ENCODE data around the gene DNAH11. TPM values are rescaled to one million over a fixed set of nuclear protein-coding genes. Genes with fewer than 3 reads are reported as not detected.
"Not testable (repeated sequence)": the region's sequence is repeated elsewhere in the genome, so short reads cannot be mapped to it uniquely, and the experiment has no call there.

The DNAH11 gene
- total RNA-seq, 1 experiment from 2014 or later, result 0.39 TPM

DNA sequence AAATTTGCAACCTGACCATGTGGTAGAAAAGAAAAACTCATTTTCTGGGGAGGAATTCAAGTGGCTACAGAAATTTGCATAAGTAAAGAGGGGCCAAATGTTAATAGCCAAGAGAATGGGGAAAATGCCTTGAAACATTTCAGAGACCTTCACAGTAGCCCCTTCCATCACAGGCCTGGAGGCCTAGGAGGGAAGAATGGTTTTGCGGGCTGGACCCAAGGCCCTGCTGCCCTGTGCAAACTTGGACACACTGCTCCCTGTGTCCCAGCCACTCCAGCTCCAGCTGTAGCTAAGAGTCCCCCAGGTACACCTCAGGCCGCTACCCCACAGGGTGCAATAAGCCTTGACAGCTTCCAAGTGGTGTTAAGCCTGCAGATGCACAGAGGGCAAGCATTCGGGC is 16.4 kb upstream of the DNAH11 start:
- no peak overlapping the region for H3K27ac ChIP-seq (ENCODE audit: low read depth, low read length)
- CTCF ChIA-PET, result no interaction called here

DNA sequence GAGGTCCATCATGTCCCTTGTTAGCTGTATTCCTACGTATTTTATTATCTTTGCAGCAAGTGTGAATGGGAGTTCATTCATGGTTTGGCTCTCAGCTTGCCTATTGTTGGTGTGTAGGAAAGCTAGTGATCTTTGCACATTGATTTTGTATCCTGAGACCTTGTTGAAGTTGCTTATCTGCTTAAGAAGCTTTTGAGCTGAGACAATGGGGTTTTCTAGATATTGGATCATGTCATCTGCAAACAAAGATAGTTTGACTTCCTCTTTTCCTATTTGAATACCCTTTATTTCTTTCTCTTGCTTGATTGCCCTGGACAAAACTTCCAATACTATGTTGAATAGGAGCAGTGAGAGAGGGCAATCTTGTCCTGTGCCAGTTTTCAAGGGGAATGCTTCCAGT is 10.4 kb upstream of the DNAH11 start:
- H3K9me2 ChIP-seq (ENCODE audit: insufficient read depth); H3K79me2 ChIP-seq (ENCODE audit: insufficient read depth, low read length); H3K4me2 ChIP-seq (ENCODE audit: low read length); BruUV-seq (replicated peaks); POLR2A ChIA-PET; H4K20me1 ChIP-seq (ENCODE audit: insufficient read depth); H3K27me3 ChIP-seq (ENCODE audit: insufficient read depth, low read length); H3K9ac ChIP-seq (ENCODE audit: low read length); H2AFZ ChIP-seq (ENCODE audit: low read depth, low read length, poor library complexity, severe bottlenecking); H3K27ac ChIP-seq (ENCODE audit: low read depth, low read length); H3K9me3 ChIP-seq (ENCODE audit: control insufficient read depth in 1 of 2, insufficient read depth in 1 of 2, low read depth in 1 of 2, low read length in 2 of 2); H3K4me1 ChIP-seq (ENCODE audit: control insufficient read depth in 1 of 2, insufficient read depth in 2 of 2, low read length in 2 of 2); ATAC-seq; H3K36me3 ChIP-seq (ENCODE audit: control insufficient read depth in 1 of 2, insufficient read depth in 2 of 2, low read length in 2 of 2); H3K4me3 ChIP-seq (replicated peaks in 1 of 2; ENCODE audit: low read depth in 1 of 2, low read length in 2 of 2); DNase-seq (ENCODE audit: low read depth, low spot score); intact Hi-C loops (cut with micrococcal nuclease); RAD21 ChIA-PET (ENCODE audit: low non-redundant PET in 1 of 2, low total read pairs in 2 of 2, uncharacterized antibody in 2 of 2, unreplicated experiment in 2 of 2); CTCF ChIA-PET: not testable (repeated sequence)

More for the DNA sequence above, 16.4 kb upstream of the DNAH11 start:
- H3K36me3 ChIP-seq (ENCODE audit: control insufficient read depth in 1 of 2, insufficient read depth in 2 of 2, low read length in 2 of 2), result no peaks in the 10 kb centered on the region
- BruUV-seq (replicated peaks), result no TSS peak
- H3K4me1 ChIP-seq (ENCODE audit: control insufficient read depth in 1 of 2, insufficient read depth in 2 of 2, low read length in 2 of 2), result no peaks in the 10 kb centered on the region
- H3K79me2 ChIP-seq (ENCODE audit: insufficient read depth, low read length), result no peaks in the 10 kb centered on the region
- H2AFZ ChIP-seq (ENCODE audit: low read depth, low read length, poor library complexity, severe bottlenecking), result no peak overlapping the region
- TF ChIP-seq, protein P1, sequence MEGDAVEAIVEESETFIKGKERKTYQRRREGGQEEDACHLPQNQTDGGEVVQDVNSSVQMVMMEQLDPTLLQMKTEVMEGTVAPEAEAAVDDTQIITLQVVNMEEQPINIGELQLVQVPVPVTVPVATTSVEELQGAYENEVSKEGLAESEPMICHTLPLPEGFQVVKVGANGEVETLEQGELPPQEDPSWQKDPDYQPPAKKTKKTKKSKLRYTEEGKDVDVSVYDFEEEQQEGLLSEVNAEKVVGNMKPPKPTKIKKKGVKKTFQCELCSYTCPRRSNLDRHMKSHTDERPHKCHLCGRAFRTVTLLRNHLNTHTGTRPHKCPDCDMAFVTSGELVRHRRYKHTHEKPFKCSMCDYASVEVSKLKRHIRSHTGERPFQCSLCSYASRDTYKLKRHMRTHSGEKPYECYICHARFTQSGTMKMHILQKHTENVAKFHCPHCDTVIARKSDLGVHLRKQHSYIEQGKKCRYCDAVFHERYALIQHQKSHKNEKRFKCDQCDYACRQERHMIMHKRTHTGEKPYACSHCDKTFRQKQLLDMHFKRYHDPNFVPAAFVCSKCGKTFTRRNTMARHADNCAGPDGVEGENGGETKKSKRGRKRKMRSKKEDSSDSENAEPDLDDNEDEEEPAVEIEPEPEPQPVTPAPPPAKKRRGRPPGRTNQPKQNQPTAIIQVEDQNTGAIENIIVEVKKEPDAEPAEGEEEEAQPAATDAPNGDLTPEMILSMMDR (IDR thresholded peaks at IDR 0.05 in 2 of 3, conservative IDR thresholded peaks at IDR 0.05 in 1 of 3; ENCODE audit: borderline replicate concordance in 1 of 3, insufficient read depth in 1 of 3, low read depth in 2 of 3, low read length in 2 of 3), result no peak
- no peak for TF ChIP-seq CEBPB (IDR thresholded peaks at IDR 0.05; ENCODE audit: low read depth)
- TF ChIP-seq, protein P2, sequence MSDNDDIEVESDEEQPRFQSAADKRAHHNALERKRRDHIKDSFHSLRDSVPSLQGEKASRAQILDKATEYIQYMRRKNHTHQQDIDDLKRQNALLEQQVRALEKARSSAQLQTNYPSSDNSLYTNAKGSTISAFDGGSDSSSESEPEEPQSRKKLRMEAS (IDR thresholded peaks at IDR 0.05), result no peak
- TF ChIP-seq POLR2A (IDR thresholded peaks at IDR 0.05; ENCODE audit: borderline replicate concordance, extremely low read depth, insufficient read depth, insufficient read length), result no peak
- no peak for TF ChIP-seq SRF (IDR thresholded peaks at IDR 0.05; ENCODE audit: low read depth)
- TF ChIP-seq ZFX (IDR thresholded peaks at IDR 0.05), result no peak
- no peak for TF ChIP-seq FOSL1 (IDR thresholded peaks at IDR 0.05; ENCODE audit: low read depth)
- no peaks in the 10 kb centered on the region for H4K20me1 ChIP-seq (ENCODE audit: insufficient read depth)
- intact Hi-C loops (cut with micrococcal nuclease), result no loop called here
- H3K4me3 ChIP-seq (replicated peaks in 1 of 2; ENCODE audit: low read depth in 1 of 2, low read length in 2 of 2), result no peak overlapping the region
- H3K27me3 ChIP-seq (ENCODE audit: insufficient read depth, low read length), result no peaks in the 10 kb centered on the region
- ChIA-PET POLR2A (no interaction called here), RAD21 (ENCODE audit: low non-redundant PET in 1 of 2, low total read pairs in 2 of 2, uncharacterized antibody in 2 of 2, unreplicated experiment in 2 of 2) (no interaction called here)
- ATAC-seq (no peak), DNase-seq (ENCODE audit: low read depth, low spot score) (no peak)
- no peaks in the 10 kb centered on the region for H3K9me3 ChIP-seq (ENCODE audit: control insufficient read depth in 1 of 2, insufficient read depth in 1 of 2, low read depth in 1 of 2, low read length in 2 of 2)
- no peak overlapping the region for H3K9ac ChIP-seq (ENCODE audit: low read length)
- H3K9me2 ChIP-seq (ENCODE audit: insufficient read depth), result no peaks in the 10 kb centered on the region
- no peak overlapping the region for H3K4me2 ChIP-seq (ENCODE audit: low read length)

DNA sequence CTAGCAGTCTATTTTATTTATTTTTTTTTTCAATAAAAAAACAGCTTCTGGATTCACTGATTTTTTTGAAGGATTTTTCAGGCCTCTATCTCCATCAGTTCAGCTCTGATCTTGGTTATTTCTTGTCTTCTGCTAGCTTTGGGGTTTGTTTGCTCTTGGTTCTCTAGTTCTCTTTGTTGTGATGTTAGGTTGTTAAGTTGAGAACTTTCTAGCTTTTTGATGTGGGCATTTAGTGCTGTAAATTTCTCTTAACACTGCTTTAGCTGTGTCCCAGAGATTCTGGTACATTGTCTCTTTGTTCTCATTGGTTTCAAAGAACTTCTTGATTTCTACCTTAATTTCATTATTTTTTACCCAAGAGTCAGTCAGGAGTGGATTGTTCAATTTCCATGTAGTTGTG is 9.2 kb upstream of the DNAH11 start:
- H4K20me1 ChIP-seq (ENCODE audit: insufficient read depth); H3K4me3 ChIP-seq (replicated peaks in 1 of 2; ENCODE audit: low read depth in 1 of 2, low read length in 2 of 2); POLR2A ChIA-PET; H3K4me1 ChIP-seq (ENCODE audit: control insufficient read depth in 1 of 2, insufficient read depth in 2 of 2, low read length in 2 of 2); RAD21 ChIA-PET (ENCODE audit: low non-redundant PET in 1 of 2, low total read pairs in 2 of 2, uncharacterized antibody in 2 of 2, unreplicated experiment in 2 of 2); H2AFZ ChIP-seq (ENCODE audit: low read depth, low read length, poor library complexity, severe bottlenecking); H3K9ac ChIP-seq (ENCODE audit: low read length); H3K36me3 ChIP-seq (ENCODE audit: control insufficient read depth in 1 of 2, insufficient read depth in 2 of 2, low read length in 2 of 2); intact Hi-C loops (cut with micrococcal nuclease); ATAC-seq; H3K9me2 ChIP-seq (ENCODE audit: insufficient read depth); DNase-seq (ENCODE audit: low read depth, low spot score); H3K27ac ChIP-seq (ENCODE audit: low read depth, low read length); CTCF ChIA-PET; H3K79me2 ChIP-seq (ENCODE audit: insufficient read depth, low read length); H3K4me2 ChIP-seq (ENCODE audit: low read length); BruUV-seq (replicated peaks); H3K9me3 ChIP-seq (ENCODE audit: control insufficient read depth in 1 of 2, insufficient read depth in 1 of 2, low read depth in 1 of 2, low read length in 2 of 2); H3K27me3 ChIP-seq (ENCODE audit: insufficient read depth, low read length): not testable (repeated sequence)

Measured in HCT116 (cell line).